ENCODE measurements around the gene DRD4. TPM values are rescaled to one million over a fixed set of nuclear protein-coding genes. Genes with fewer than 3 reads are reported as not detected.
A peak's percentile ranks its signal among the peaks of the same experiment; 100 is the strongest.

Gene DRD4
- total and polyA plus RNA-seq, 2 of the 13 experiments (the other 11 are each of a cell fraction or from before 2014, with no cell fraction given): 0.09 to 0.13 TPM

DNA sequence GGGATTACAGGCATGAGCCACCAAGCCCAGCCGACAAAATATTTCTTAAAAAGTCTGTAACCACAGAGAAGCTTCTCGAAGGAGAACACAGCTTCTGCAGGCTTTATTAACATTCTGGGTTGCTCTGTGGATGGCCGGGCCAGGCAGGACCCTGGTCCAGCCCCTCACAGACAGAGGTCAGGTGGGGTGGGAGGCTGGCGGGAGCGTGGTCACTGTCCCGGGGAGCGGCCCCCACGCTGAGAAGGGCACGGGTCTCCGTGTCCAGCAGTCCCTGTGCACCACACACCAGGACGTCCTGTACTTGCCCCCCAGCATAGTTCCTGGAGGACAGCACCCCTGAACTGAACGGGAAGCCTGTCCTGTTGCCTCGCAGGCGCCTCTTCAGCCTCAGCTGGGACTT is 19.4 kb downstream of the DRD4 start (continued):
- TF ChIP-seq, protein P1, sequence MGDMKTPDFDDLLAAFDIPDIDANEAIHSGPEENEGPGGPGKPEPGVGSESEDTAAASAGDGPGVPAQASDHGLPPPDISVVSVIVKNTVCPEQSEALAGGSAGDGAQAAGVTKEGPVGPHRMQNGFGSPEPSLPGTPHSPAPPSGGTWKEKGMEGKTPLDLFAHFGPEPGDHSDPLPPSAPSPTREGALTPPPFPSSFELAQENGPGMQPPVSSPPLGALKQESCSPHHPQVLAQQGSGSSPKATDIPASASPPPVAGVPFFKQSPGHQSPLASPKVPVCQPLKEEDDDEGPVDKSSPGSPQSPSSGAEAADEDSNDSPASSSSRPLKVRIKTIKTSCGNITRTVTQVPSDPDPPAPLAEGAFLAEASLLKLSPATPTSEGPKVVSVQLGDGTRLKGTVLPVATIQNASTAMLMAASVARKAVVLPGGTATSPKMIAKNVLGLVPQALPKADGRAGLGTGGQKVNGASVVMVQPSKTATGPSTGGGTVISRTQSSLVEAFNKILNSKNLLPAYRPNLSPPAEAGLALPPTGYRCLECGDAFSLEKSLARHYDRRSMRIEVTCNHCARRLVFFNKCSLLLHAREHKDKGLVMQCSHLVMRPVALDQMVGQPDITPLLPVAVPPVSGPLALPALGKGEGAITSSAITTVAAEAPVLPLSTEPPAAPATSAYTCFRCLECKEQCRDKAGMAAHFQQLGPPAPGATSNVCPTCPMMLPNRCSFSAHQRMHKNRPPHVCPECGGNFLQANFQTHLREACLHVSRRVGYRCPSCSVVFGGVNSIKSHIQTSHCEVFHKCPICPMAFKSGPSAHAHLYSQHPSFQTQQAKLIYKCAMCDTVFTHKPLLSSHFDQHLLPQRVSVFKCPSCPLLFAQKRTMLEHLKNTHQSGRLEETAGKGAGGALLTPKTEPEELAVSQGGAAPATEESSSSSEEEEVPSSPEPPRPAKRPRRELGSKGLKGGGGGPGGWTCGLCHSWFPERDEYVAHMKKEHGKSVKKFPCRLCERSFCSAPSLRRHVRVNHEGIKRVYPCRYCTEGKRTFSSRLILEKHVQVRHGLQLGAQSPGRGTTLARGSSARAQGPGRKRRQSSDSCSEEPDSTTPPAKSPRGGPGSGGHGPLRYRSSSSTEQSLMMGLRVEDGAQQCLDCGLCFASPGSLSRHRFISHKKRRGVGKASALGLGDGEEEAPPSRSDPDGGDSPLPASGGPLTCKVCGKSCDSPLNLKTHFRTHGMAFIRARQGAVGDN (CRISPR knock-in tag; IDR thresholded peaks at IDR 0.05): peak; percentile 24; the same call in 1 of the 2 replicates
- peak; percentile 24 for TF ChIP-seq AGO2 (optimal IDR thresholded peaks at IDR 0.05; ENCODE audit: low read depth, low read length)
- TF ChIP-seq, protein P2, sequence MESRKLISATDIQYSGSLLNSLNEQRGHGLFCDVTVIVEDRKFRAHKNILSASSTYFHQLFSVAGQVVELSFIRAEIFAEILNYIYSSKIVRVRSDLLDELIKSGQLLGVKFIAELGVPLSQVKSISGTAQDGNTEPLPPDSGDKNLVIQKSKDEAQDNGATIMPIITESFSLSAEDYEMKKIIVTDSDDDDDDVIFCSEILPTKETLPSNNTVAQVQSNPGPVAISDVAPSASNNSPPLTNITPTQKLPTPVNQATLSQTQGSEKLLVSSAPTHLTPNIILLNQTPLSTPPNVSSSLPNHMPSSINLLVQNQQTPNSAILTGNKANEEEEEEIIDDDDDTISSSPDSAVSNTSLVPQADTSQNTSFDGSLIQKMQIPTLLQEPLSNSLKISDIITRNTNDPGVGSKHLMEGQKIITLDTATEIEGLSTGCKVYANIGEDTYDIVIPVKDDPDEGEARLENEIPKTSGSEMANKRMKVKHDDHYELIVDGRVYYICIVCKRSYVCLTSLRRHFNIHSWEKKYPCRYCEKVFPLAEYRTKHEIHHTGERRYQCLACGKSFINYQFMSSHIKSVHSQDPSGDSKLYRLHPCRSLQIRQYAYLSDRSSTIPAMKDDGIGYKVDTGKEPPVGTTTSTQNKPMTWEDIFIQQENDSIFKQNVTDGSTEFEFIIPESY (CRISPR knock-in tag; IDR thresholded peaks at IDR 0.05): peak; percentile 68

DNA sequence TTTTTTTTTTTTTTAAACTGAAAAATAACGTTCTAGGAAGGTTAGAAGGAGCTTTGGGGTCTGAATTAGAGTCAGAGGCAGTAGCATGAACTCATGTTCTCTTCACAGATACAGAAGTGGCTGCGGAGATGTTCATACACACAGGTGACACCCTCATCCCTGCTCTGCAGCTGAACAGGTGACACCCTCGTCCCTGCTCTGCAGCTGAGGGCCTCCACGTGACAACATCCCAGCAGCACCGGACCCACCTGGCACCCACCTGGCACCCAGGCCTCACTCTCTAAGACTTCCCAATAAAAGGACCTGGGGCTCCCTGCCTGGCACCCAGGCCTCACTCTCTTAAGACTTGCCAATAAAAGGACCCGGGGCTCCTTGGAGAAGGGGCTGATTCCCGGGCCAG is 19.8 kb downstream of the DRD4 start:
- in situ Hi-C loops (cut with HindIII; ENCODE audit: extremely low pct_ligation_motif_present, low pct_unique_long_range_greater_than_20kb) (loop anchor here (5.0 kb wide), 1 partner anchor 70 kb away; no protein-coding TSS in a partner anchor), intact Hi-C loops (cut with micrococcal nuclease; ENCODE audit: unreplicated experiment) (loop anchor here (10.0 kb wide), 1 partner anchor 48 kb away; the partner anchor contains the start of gene EPS8L2)
- H3K9me3 ChIP-seq (ENCODE audit: low read length): no peaks in the 10 kb centered on the region
- ATAC-seq (no peak), FAIRE-seq (no peak), DNase-seq (ENCODE audit: low spot score) (no peak)
- H3K4me2 ChIP-seq (ENCODE audit: low read depth, low read length): no peak overlapping the region
- no peak overlapping the region for H3K4me3 ChIP-seq (replicated peaks in 1 of 3; ENCODE audit: insufficient read depth in 1 of 3, low read depth in 2 of 3, low read length in 3 of 3)
- peak overlapping the region; percentile 60 for H3K27ac ChIP-seq (ENCODE audit: extremely low read length, insufficient read depth, low read length)
- WGBS (ENCODE audit: low lambda C conversion rate): 84% methylated on average over 6 of the region's 7 CpGs
- H3K27me3 ChIP-seq (ENCODE audit: control insufficient read depth in 1 of 2, insufficient read depth in 2 of 2, low read length in 2 of 2): no peaks in the 10 kb centered on the region
- peaks cover 13% of the 10 kb centered on the region; the same call in 1 of the 2 replicates for H4K20me1 ChIP-seq (ENCODE audit: insufficient read depth, low read length)
- no peaks in the 10 kb centered on the region for H3K79me2 ChIP-seq (ENCODE audit: insufficient read depth, low read length)
- ChIA-PET POLR2A (interaction anchor here (1.1 to 1.5 kb wide), 3 partner anchors 49 to 81 kb away, joined by 3 read pairs; partner anchors contain the start of genes EPS8L2 and PHRF1), CTCF (ENCODE audit: low intra/inter-chr PET ratio, low total read pairs) (no interaction called here)
- H2AFZ ChIP-seq (ENCODE audit: low read length): no peak overlapping the region
- peaks cover 16 to 32% of the 10 kb centered on the region in 2 experiments; a peak in 4 of 5 replicates for H3K36me3 ChIP-seq (replicated peaks in 1 of 2; ENCODE audit: control insufficient read depth in 1 of 2, insufficient read depth in 2 of 2, low read length in 2 of 2)
- no peak overlapping the region for H3K9ac ChIP-seq (ENCODE audit: insufficient read depth, low read depth, low read length)
- no TSS peak for BruUV-seq (replicated peaks)
- H3K4me1 ChIP-seq (ENCODE audit: insufficient read depth, low read length): peaks cover 47% of the 10 kb centered on the region
- no peak for TF ChIP-seq ELF3 (CRISPR knock-in tag; IDR thresholded peaks at IDR 0.05)
- no peak for TF ChIP-seq ZNF75D (CRISPR knock-in tag; IDR thresholded peaks at IDR 0.05; ENCODE audit: borderline replicate concordance)
- TF ChIP-seq, protein P3, sequence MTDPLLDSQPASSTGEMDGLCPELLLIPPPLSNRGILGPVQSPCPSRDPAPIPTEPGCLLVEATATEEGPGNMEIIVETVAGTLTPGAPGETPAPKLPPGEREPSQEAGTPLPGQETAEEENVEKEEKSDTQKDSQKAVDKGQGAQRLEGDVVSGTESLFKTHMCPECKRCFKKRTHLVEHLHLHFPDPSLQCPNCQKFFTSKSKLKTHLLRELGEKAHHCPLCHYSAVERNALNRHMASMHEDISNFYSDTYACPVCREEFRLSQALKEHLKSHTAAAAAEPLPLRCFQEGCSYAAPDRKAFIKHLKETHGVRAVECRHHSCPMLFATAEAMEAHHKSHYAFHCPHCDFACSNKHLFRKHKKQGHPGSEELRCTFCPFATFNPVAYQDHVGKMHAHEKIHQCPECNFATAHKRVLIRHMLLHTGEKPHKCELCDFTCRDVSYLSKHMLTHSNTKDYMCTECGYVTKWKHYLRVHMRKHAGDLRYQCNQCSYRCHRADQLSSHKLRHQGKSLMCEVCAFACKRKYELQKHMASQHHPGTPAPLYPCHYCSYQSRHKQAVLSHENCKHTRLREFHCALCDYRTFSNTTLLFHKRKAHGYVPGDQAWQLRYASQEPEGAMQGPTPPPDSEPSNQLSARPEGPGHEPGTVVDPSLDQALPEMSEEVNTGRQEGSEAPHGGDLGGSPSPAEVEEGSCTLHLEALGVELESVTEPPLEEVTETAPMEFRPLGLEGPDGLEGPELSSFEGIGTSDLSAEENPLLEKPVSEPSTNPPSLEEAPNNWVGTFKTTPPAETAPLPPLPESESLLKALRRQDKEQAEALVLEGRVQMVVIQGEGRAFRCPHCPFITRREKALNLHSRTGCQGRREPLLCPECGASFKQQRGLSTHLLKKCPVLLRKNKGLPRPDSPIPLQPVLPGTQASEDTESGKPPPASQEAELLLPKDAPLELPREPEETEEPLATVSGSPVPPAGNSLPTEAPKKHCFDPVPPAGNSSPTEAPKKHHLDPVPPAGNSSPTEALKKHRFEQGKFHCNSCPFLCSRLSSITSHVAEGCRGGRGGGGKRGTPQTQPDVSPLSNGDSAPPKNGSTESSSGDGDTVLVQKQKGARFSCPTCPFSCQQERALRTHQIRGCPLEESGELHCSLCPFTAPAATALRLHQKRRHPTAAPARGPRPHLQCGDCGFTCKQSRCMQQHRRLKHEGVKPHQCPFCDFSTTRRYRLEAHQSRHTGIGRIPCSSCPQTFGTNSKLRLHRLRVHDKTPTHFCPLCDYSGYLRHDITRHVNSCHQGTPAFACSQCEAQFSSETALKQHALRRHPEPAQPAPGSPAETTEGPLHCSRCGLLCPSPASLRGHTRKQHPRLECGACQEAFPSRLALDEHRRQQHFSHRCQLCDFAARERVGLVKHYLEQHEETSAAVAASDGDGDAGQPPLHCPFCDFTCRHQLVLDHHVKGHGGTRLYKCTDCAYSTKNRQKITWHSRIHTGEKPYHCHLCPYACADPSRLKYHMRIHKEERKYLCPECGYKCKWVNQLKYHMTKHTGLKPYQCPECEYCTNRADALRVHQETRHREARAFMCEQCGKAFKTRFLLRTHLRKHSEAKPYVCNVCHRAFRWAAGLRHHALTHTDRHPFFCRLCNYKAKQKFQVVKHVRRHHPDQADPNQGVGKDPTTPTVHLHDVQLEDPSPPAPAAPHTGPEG (CRISPR knock-in tag; IDR thresholded peaks at IDR 0.05): no peak
- TF ChIP-seq ZNF343 (CRISPR knock-in tag; IDR thresholded peaks at IDR 0.05): no peak
- TF ChIP-seq, protein P4, sequence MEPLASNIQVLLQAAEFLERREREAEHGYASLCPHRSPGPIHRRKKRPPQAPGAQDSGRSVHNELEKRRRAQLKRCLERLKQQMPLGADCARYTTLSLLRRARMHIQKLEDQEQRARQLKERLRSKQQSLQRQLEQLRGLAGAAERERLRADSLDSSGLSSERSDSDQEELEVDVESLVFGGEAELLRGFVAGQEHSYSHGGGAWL (CRISPR knock-in tag; IDR thresholded peaks at IDR 0.05): no peak
- TF ChIP-seq HOXA9 (CRISPR knock-in tag; IDR thresholded peaks at IDR 0.05; ENCODE audit: borderline replicate concordance): no peak
- no peak for TF ChIP-seq MIXL1 (CRISPR knock-in tag; IDR thresholded peaks at IDR 0.05)

All from HepG2 (cell line).